ENCODE results near the gene RPL28.

DNA sequence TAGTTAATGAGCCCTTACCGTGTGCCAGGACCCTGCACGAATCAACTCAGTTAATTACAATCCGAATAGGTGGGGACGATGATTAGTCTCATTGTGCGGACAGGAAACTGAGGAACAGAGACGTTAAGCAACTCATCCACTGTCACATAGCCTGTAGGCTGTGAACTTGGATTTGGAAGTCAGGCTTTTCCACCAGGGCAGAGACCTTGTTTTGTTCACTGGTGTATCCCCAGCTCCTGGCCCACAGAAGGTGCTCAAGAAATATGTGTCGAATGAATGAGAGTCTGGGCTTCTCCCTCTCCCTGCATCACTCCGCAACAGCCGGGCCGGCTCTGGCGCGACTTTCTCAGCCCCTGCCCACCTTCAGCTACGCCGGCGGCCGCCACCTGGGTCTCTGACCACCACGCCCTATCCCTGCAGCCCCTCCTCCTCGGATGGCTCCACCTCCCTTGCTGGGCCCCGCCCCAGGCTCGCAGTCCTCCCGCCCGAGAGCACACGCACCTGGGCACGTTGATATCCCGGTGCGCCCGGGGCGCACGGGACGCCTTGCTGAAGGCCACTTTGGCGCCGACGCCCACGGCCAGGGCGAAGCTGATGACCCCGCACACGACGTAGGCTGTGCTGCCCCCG, 56.1 kb downstream of the RPL28 start:
- no peak for TF ChIP-seq CTCF (IDR thresholded peaks at IDR 0.05; ENCODE audit: borderline replicate concordance, extremely low read depth, low read length, poor library complexity, severe bottlenecking)
- TF ChIP-seq EZH2 (IDR thresholded peaks at IDR 0.05; ENCODE audit: borderline replicate concordance, low read depth, low read length, severe bottlenecking), result no peak
